Measurements from ENCODE around the gene TMEM106C. TPM values are rescaled to one million over a fixed set of nuclear protein-coding genes. Genes with fewer than 3 reads are reported as not detected.

TMEM106C gene
- total RNA-seq, 2 donors from 2014 or later: 54.6 to 91.1 TPM

DNA sequence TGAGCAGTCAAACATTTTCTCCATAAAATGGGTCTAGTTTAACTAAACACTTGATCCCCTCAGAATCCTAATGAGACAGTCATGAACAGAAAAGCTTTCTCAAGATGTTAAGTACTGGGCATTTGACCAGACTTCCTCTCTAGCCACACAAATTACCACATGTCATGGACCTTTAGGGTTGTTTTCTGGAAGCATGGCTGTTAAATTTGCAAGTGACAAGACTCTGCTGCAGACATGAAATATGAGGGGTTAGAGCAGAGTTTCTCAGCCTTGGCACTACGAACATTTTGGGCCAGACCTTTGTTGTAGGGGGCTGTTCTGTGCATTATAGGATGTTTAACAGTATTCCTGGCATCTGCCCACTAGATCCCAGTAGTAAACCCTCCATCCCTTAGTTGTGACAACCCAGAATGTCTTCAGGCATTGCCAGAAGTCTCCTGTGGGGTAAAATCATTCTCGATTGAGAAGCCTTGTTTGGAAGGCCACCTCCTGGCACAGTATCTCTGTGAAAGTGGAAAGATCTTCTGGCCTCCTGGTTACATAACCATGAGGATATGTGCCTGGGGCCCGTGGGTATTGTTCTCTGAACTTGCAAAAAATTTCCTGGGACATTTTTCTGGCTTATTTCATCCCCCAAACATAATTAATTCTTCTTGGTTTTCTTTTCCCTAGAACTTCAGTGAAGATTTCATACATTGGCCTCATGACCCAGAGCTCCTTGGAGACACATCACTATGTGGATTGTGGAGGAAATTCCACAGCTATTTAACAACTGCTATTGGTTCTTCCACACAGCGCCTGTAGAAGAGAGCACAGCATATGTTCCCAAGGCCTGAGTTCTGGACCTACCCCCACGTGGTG, 4.3 kb downstream of the TMEM106C start:
- Histone ChIP-seq H3K27me3 (replicated peaks; ENCODE audit: insufficient read depth) (no peaks in the 10 kb centered on the region), H3K27ac (no peak overlapping the region), H3K9me3 (no peaks in the 10 kb centered on the region), H3K4me3 (no peak overlapping the region), H3K36me3 (no peaks in the 10 kb centered on the region), H3K4me1 (replicated peaks) (no peaks in the 10 kb centered on the region)
- intact Hi-C loops (cut with DNase I): loop anchor here (10.0 kb wide), 1 partner anchor 253 kb away; no protein-coding TSS in a partner anchor
- no peak for TF ChIP-seq POLR2AphosphoS5 (IDR thresholded peaks at IDR 0.05)
- DNase-seq (ENCODE audit: low spot score): no peak
- 67% methylated on average over 5 of the region's 5 CpGs for whole genome bisulfite sequencing

GRCh38 chr12:47969845-47970244, 6.4 kb downstream of the TMEM106C start:
- no peak for DNase-seq (ENCODE audit: low spot score)
- no peak overlapping the region for H3K4me3 ChIP-seq
- no peaks in the 10 kb centered on the region for H3K36me3 ChIP-seq
- TF ChIP-seq CTCF (IDR thresholded peaks at IDR 0.05) (no peak), POLR2AphosphoS5 (IDR thresholded peaks at IDR 0.05) (no peak), POLR2A (IDR thresholded peaks at IDR 0.05) (no peak)
- no peak overlapping the region for H3K27ac ChIP-seq
- no peaks in the 10 kb centered on the region for H3K27me3 ChIP-seq (replicated peaks; ENCODE audit: insufficient read depth)
- H3K9me3 ChIP-seq: no peaks in the 10 kb centered on the region
- WGBS: 52% methylated on average over 3 of the region's 3 CpGs
- intact Hi-C loops (cut with DNase I): loop anchor here (10.0 kb wide), 1 partner anchor 255 kb away; no protein-coding TSS in a partner anchor
- H3K4me1 ChIP-seq (replicated peaks): no peaks in the 10 kb centered on the region

DNA sequence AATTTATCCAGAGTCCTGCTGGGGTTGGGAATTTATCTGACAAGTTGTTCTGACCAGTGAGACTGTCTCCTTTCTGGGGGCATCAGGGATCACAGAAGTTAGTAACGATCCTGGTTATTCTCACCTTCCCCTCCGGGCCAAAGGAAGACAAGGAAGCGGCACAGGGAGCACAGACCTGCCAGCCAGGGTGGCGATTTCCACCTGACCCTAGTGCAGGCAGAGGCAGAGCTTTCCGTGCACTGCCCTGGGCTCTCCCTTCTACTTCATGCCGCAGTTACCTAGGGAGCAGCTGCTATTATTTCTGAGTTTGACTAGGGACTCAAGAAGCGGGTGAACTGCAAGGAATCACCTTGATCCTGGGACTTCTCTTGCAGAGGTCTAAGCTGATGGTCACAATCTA, 7.4 kb downstream of the TMEM106C start:
- no peaks in the 10 kb centered on the region for H3K9me3 ChIP-seq
- TF ChIP-seq POLR2A (IDR thresholded peaks at IDR 0.05) (no peak), POLR2AphosphoS5 (IDR thresholded peaks at IDR 0.05) (no peak), CTCF (IDR thresholded peaks at IDR 0.05) (no peak)
- H3K36me3 ChIP-seq: no peaks in the 10 kb centered on the region
- WGBS: 88% methylated on average over 7 of the region's 7 CpGs
- H3K4me1 ChIP-seq (replicated peaks): no peaks in the 10 kb centered on the region
- H3K4me3 ChIP-seq: no peak overlapping the region
- DNase-seq (ENCODE audit: low spot score): no peak
- intact Hi-C loops (cut with DNase I): no loop called here
- no peaks in the 10 kb centered on the region for H3K27me3 ChIP-seq (replicated peaks; ENCODE audit: insufficient read depth)
- no peak overlapping the region for H3K27ac ChIP-seq

DNA sequence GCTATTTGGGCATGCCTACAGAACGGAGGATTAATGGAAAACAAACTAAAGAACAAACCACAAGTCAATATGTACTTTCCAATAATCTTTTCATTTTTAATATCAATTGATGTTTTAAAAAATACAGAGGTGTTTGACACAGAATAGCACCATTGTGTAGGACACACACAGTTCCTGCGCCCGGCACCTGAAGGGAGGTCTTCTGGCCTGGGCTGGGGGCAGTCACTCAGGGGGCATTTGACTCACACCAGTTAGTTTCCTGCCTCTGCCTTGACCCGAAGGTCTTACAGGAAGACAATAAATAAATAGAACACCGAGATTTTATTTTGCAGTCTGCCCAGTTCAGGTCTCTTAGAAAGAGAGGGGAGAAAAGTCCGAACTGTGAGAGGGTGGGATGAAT, 9.5 kb downstream of the TMEM106C start:
- TF ChIP-seq POLR2AphosphoS5 (IDR thresholded peaks at IDR 0.05) (no peak), CTCF (IDR thresholded peaks at IDR 0.05) (no peak), POLR2A (IDR thresholded peaks at IDR 0.05) (no peak)
- WGBS: 63% methylated on average over 6 of the region's 6 CpGs
- Histone ChIP-seq H3K4me1 (replicated peaks) (no peaks in the 10 kb centered on the region), H3K36me3 (no peaks in the 10 kb centered on the region), H3K4me3 (no peak overlapping the region), H3K9me3 (no peaks in the 10 kb centered on the region), H3K27ac (no peak overlapping the region), H3K27me3 (replicated peaks; ENCODE audit: insufficient read depth) (no peaks in the 10 kb centered on the region)
- no peak for DNase-seq (ENCODE audit: low spot score)
- intact Hi-C loops (cut with DNase I): no loop called here

DNA sequence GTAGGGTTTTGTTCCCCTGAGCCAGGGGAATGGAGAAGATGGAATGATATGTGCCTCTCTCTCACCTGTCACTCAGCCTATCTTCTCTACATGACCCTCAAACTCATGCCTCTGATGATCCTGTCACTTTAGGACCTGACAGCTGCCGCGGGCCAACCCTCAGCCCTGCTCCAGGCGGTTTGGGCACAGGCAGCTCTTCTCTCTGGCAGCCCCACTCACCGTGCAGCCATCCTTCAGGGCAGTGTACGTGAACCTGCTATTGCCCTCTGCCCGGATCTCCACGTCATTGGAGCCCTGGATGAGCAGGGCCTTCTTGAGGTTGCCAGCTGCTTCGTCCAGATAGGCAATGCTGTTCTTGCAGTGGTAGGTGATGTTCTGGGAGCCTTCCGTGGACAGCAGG, 10.5 kb downstream of the TMEM106C start:
- no peak overlapping the region for H3K27ac ChIP-seq
- no peak for TF ChIP-seq POLR2A (IDR thresholded peaks at IDR 0.05)
- no peak for TF ChIP-seq POLR2AphosphoS5 (IDR thresholded peaks at IDR 0.05)
- no peak for TF ChIP-seq CTCF (IDR thresholded peaks at IDR 0.05)
- no peaks in the 10 kb centered on the region for H3K9me3 ChIP-seq
- WGBS: 92% methylated on average over 9 of the region's 9 CpGs
- H3K27me3 ChIP-seq (replicated peaks; ENCODE audit: insufficient read depth): no peaks in the 10 kb centered on the region
- intact Hi-C loops (cut with DNase I): no loop called here
- DNase-seq (ENCODE audit: low spot score): no peak
- no peaks in the 10 kb centered on the region for H3K36me3 ChIP-seq
- no peak overlapping the region for H3K4me3 ChIP-seq
- H3K4me1 ChIP-seq (replicated peaks): no peaks in the 10 kb centered on the region
